ENCODE results near the gene ISM2.
"Not testable (repeated sequence)": the region's sequence is repeated elsewhere in the genome, so short reads cannot be mapped to it uniquely, and the experiment has no call there.

- not testable (repeated sequence) for TF ChIP-seq POLR2A, CTCF (IDR thresholded peaks at IDR 0.05)
Measured at GRCh38 chr14:77528701-77529100, 30.1 kb upstream of the ISM2 start.

All from stomach (tissue), 4 donors.